GM04504 (cell line): ENCODE data around the gene VCX.
"Not testable (repeated sequence)": the region's sequence is repeated elsewhere in the genome, so short reads cannot be mapped to it uniquely, and the experiment has no call there.

Source experiments
- DNase-seq: peaks from one replicate; pipeline ENCODE4 v3.0.0-alpha.2; 2012; ENCODE audit warnings: low read depth

VCX gene

DNA sequence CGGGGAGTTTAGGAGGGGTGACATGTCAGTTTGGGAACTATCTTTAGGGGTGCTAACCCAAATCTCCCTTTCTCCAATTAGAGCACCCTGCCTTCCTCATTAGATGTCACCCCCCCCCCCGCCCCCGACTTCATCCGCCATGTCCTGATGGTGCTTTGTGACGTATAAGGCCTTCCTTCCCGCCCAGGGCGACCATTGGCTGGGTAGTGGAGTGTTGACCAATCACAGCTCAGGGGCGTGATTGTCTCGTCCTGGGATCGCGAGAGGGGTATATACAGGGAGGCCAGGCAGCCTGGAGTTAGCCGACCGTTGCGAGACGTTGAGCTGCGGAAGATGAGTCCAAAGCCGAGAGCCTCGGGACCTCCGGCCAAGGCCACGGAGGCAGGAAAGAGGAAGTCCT is at the start of gene VCX:
Gene VCX (plus strand): TSS at position 301 of the 400 bp plus-strand sequence. CDS start 33 bp downstream, at position 334.
- DNase-seq: not testable (repeated sequence)

DNA sequence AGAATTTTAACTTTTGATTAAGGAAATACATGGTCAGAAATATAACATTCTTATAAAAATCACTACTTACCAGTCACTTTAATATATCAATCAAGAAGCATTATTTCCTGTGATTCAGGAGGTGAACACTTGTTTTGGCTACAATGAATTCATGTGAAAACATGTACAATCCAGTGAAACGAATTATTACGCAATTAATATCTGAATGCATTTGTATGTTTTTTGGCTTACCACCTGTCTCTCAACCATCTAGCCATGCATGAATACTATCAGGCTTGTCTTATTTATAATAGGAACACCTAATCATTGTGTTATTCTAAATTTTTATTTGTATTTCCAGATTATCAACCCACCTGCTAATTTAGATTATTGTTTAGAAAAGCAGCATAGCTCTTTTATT is 44.6 kb upstream of the VCX start:
- no peak for DNase-seq

DNA sequence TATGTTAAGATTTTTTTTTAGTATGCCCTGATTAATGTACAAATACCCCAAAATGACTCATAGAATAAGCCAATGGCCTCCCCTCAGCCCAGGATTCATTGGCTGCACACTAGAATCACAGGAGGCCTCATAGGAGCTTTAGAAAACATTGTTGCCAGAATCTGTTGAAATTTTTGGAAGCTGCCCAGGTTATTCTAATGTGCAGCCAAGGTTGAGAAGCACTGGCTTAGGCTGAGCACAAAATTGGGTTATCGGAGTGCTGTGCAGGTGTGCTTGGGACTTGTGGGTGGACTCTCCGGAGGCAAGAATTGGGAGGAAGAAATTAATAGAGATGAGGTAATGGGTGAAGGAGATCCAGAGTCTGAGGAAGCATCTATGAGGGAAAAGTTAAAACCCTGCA is 41.3 kb upstream of the VCX start:
- no peak for DNase-seq

DNA sequence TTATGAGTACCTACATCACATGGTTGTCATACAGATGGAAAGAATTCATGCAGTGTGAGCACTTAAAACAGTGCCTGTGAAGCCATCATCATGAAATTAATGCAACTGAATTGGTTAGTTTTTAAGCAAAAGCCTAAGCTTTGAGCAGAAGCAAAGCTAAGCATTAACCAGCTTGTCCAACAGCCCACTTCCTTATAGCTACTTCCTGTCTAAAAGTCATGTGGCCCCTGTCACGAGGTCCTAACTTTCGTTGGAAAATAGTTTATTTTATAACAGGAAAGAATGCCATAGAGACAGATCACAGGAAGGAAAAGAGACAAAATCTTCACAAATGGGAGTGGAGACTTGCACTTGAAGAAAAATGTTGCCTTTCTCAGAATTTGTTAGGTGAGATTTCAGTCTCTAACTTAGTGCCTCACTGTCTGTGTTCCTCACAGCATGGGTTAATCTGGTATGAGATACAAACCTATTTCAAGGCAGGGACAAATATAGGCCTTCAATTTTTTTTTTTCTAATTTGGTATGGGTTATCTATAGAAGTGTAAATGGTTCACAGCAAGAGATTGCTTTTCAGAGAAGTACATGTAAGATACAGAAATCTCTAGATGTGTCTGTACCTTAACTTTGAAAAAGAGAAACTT is 27.7 kb upstream of the VCX start:
- no peak for DNase-seq

DNA sequence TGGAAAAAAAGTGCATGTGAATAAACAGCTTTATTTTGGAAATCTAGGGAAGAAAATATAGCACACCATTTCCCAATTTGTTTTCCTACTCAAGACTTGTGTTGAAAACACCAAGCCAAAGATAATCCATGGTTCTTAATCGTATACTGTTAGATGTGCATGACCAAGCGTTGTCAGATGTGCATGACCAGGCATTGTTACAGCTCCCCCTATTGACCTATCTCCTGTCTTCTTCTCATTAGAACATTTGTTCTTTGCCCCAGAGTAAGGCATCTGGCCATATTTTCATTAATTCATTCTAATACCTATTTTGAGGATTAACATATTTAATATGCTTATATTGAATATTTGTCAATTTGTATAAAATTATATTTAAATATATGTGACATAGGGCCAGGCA is 14.4 kb upstream of the VCX start:
- DNase-seq: no peak

DNA sequence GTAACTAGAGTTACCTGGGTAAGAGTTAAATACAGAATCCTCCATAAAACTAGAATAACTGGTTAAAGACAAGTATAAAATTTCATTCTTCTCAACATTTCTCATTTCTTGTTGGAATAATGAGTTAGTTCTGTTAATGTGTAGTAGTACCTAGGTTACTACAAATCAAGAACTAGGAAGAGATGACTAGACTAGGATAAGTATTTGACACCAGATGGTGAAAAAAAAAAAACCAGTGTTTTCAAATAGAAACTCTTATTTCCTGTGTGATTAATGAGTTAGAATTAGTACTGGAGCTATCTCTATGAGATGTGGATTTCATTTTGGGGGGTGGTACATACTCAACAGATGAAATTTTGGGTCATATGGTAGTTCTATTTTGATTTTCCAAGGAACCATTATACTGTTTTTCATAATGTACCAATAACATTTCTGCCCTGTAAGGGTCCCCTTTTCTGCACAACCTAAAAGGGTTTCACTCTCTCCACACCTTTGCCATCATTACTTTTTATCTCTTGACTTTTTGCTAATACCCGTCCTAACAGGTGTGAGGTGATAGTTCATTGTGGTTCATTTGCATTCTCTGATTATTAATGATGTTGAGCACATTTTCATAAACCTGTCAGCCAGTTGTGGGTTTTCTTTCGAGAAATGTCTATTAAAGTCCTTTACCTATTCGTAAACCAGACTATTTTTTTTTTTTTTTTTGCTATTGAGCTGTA is 1.7 kb upstream of the VCX start:
- DNase-seq: no peak

DNA sequence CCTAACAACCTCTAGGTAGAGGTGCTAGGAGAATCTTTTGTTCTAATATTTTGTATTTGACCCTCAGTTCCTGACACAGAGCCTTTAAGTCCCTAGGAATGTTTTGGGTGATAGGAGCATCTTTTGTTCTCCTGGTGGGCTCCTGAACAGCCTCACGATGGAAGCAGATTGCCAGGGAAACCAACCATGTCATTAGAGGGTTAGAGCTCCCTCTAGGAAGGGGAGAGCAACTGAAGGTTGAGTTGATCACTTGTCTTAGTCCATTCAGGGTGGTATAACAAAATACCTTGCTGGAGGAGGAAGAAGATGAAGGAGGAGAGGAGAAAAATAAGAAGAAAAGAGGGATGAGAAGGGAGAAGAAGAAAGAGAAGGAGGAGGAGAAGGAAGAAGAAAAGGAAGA is 9.2 kb downstream of the VCX start:
- no peak for DNase-seq

DNA sequence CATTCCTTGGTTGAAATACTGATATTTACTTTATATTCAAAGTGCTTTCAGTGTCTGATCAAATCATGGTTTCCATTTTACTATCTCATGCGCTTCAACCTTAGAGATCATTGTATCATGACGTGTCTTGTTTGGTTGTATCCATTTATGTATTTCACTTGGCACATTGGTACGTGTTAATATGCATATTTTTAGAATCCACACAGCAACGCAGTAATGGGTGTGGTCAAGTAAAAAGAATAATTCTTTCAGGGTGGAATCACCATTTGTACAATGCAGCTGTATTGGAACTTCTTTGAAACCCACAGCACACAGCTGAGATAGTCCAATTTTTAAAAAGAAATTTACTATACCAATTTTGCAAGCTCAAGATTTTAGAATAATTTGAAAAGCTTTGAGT is 29.1 kb downstream of the VCX start:
- no peak for DNase-seq

DNA sequence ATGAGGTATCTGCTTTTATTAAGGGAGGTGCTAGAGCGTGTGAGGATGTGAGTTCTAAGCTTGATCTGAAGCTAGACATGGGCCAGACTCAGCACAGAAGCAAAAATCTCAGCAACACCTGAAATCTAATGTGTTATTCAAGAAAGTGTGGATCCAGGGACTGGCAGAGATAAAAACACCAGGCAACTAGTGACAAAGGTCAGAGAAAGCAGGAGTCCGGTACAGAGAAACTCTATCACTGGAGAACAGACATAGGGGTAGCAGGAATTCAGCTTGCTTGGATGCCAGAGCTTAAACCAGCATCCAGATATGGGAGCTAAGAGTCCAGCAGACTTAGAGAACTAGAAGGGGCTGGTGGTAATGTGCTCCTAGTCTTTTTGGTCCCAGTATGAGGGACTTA is 34.0 kb downstream of the VCX start:
- DNase-seq: no peak

DNA sequence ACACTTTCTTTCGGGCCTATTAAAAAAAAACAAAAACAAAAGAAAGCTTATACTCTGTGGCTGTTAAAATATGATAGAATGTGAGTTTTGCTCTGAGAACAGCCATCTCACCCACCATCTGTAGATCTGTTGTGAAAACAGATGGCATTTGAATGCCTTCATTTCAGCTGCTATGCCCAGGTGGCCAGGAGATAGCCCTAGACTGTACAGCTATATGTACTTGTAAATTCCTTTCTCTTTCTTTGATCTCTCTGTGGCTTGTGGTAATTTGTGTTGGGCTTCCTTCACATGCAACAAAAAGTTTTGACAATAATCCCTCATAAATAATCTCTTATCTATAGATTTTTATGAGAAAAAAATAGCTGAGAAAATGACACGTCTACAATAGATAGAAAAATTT is 46.2 kb downstream of the VCX start:
- no peak for DNase-seq

DNA sequence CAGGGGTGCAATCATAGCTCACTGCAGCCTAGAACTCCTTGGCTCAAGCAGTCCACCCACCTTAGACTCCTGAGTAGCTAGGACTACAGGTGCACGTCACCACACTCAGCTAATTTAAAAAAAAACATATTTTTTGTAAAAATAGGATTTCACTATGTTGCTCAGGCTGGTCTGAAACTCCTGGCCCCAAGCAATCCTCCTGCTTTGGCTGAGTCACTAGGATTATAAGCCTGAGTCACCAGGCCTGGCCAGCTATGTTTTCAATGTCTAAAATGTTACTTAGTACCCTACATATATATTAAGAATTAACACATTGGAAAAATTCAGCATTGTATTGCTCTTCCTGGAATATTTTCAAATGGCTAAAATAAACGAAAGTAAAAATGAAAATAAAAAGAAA is 46.7 kb downstream of the VCX start:
- DNase-seq: peak; percentile 6

DNA sequence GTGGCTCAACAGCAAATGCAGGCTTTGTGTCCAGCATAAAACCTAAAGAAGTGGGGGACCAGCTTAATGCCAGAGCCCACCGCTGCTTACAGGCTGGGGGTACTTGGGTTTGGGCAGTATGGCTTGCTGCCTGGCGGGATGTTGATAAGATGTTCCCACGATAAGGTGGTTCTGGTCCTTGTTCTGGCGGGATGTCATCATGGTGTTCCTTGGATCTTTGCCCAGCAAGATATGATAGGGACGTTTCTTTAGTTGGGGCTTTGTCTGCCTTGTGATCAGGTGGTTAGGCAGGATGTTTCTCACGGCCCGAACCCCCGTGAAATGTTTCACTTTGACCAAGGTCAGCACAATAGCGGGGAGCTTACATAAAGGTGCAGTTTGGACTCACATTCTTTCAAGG is 49.0 kb downstream of the VCX start:
- no peak for DNase-seq
